Adipocyte (in vitro differentiated cells): ENCODE data around the gene BCL2.

Experiments used
- DNase-seq: peaks from one replicate; pipeline ENCODE4 v3.0.0-alpha.2; 2015; ENCODE audit warnings: low read depth
- H3K27me3 ChIP-seq: replicated peaks from 2 replicates; pipeline ENCODE4 v1.7.0; 2013; ENCODE audit warnings: mild to moderate bottlenecking, low read length, moderate library complexity; ENCODE audit not compliant: control insufficient read depth, insufficient read depth
- H3K36me3 ChIP-seq: 2 replicates; pipeline ENCODE4 v1.7.0; 2013; ENCODE audit warnings: low read length, mild to moderate bottlenecking, moderate library complexity; ENCODE audit not compliant: control insufficient read depth, insufficient read depth, severe bottlenecking
- H3K4me1 ChIP-seq: 2 replicates; pipeline ENCODE4 v1.7.0; 2013; ENCODE audit warnings: mild to moderate bottlenecking, low read length, moderate library complexity; ENCODE audit not compliant: control insufficient read depth, insufficient read depth
- H3K4me3 ChIP-seq: 2 replicates; pipeline ENCODE4 v1.7.0; 2013; ENCODE audit warnings: mild to moderate bottlenecking, low read length, moderate library complexity
- H3K9ac ChIP-seq: 2 replicates; pipeline ENCODE4 v1.7.0; 2013; ENCODE audit warnings: mild to moderate bottlenecking, low read length, moderate library complexity
- H3K9me3 ChIP-seq: 2 replicates; pipeline ENCODE4 v1.7.0; 2013; ENCODE audit warnings: mild to moderate bottlenecking, low read length, moderate library complexity; ENCODE audit not compliant: control insufficient read depth

Gene BCL2

DNA sequence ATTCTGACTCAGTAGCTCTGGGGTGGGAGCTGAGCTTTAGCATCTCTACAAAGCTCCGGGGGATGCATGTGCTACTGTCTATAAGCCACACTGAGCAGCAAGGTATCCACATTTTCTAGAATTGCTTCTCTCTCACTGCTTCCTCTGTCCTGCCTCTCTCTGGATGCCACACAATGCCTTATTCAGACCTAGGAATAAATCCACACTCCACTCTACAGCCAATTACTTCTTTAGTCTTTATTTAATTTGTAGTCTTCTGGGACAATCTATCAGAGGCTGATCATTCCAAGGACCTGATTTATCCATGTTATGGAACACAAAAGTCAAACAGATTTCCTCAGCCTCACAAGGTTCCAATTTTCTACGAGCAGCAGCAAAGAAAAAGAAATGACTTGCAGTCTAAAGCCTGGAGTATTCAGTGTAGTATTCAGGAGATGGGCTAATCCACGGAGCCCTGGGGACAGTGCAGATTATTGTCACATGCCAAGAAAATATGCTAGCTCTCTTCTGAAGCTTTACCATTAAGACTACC lies 4.4 kb downstream of the BCL2 start:
- Histone ChIP-seq H3K36me3 (no peaks in the 10 kb centered on the region), H3K27me3 (no peaks in the 10 kb centered on the region), H3K4me3 (peak overlapping the region; percentile 47), H3K9ac (peak overlapping the region; percentile 48), H3K4me1 (peaks cover 16% of the 10 kb centered on the region), H3K9me3 (no peaks in the 10 kb centered on the region)
- DNase-seq = no peak

DNA sequence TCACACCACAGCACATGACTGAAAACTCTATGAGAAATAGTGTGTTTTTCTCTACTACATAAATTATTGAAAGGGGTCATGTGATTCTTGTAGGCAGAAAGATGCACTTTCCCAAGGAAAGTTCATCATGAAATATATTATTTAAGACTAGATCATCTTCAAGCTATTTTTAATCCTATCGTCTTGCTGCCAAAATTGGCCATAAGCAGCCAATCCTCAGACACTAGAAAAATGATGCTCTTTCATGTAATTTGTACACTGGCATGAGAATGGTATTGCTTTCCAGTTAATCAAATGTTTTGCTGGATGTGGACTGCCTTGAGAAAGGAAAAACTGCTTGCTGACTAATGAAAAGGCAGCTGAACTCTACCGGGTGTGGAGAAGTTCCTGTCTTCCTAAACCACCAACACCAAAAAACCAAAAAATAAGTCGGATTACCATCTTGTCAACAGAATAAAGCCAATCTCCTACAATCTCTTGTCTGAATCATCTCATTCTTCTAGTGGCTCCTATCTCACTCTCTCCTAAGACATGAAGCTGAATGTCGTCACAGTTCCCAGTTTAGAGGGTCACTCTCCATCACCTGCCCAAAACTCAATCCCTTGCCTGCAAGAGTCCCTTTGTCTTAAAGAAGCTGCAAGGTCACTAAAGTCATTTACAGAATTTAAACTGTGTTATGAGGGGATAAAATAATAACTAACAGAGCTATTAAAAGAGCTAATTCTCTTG lies 5.3 kb downstream of the BCL2 start:
- Histone ChIP-seq H3K4me1 (peaks cover 16% of the 10 kb centered on the region), H3K27me3 (no peaks in the 10 kb centered on the region), H3K36me3 (no peaks in the 10 kb centered on the region), H3K4me3 (no peak overlapping the region), H3K9me3 (no peaks in the 10 kb centered on the region), H3K9ac (no peak overlapping the region)
- no peak for DNase-seq

DNA sequence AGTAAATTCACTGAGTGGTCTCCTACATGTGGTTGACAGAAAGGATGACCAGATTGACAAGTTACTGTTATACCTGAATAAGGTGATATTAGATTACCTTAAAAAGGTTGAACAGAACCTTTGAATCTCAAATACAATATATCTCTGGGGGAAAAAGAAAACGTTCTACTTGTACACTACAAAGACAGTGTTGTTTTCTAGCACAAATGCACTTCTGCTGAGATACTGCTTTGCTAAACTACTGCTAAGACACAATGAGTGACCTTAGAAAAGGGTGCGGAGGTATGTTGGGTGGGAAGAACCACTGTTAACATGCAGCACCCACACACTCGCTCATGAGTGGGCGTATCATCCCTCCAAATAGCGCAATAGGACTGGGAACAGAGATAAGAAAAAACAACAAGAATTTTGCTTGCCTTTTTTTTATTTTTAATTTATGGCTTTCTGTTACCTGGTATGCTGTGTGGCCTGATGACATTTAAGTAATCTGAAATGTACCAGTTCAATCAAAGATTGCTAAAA lies 6.1 kb downstream of the BCL2 start:
- H3K9me3 ChIP-seq = no peaks in the 10 kb centered on the region
- no peaks in the 10 kb centered on the region for H3K27me3 ChIP-seq
- H3K4me1 ChIP-seq = peaks cover 9% of the 10 kb centered on the region
- DNase-seq = no peak
- H3K9ac ChIP-seq = no peak overlapping the region
- no peaks in the 10 kb centered on the region for H3K36me3 ChIP-seq
- no peak overlapping the region for H3K4me3 ChIP-seq

DNA sequence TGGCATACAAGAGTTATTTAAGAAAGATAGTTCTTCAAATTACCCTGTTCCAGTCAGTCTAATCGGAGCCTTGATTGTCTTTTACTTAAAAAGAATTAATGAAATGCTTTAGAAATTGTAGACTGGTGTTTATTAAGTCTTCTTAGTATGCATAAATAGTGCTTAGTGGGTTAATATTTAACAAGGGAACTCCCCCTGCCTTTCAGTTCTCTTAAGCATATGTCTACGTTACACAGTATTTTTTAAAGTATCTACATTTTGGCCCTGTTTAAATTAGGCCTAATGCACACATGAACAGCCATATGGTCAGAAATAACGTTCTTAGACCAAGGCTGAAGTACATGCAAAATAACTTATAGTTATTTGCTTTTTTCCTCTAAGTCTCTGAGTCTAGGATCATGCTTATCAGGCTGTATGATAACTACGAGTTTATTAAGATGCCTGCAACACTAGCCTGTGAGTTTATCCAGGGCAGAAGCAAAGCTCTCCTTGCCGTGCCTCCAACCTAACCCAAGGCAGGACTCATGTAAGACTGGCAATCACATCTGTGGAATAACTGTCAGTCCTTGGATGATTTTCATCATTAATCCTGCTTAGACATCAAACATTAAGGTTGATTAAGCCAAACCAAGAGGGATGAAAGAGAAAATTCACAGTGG lies 6.7 kb downstream of the BCL2 start:
- Histone ChIP-seq H3K4me1 (peaks cover 8% of the 10 kb centered on the region), H3K9ac (no peak overlapping the region), H3K27me3 (no peaks in the 10 kb centered on the region), H3K9me3 (no peaks in the 10 kb centered on the region), H3K36me3 (no peaks in the 10 kb centered on the region), H3K4me3 (no peak overlapping the region)
- no peak for DNase-seq

DNA sequence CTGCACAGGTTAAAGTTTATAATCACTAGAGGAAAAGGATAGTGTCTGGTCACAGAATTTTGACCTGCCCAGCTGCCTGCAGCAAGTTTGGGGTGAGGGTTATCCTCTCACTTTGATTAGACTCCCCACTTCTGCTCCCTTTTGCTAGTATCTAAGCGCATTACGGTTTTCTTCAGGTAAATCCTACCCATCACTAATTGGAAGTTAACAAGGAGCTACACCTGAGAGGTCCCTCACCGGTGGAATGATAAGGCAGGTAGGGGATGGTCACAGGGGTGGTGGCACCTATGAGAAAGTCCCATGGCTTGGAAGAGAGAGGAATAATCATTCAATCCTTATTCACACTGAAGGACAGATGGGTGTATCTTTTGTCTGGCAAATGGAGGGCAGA lies 7.6 kb downstream of the BCL2 start:
- Histone ChIP-seq H3K9me3 (no peaks in the 10 kb centered on the region), H3K27me3 (no peaks in the 10 kb centered on the region), H3K9ac (no peak overlapping the region), H3K4me1 (peaks cover 16% of the 10 kb centered on the region), H3K36me3 (no peaks in the 10 kb centered on the region), H3K4me3 (no peak overlapping the region)
- DNase-seq = no peak

DNA sequence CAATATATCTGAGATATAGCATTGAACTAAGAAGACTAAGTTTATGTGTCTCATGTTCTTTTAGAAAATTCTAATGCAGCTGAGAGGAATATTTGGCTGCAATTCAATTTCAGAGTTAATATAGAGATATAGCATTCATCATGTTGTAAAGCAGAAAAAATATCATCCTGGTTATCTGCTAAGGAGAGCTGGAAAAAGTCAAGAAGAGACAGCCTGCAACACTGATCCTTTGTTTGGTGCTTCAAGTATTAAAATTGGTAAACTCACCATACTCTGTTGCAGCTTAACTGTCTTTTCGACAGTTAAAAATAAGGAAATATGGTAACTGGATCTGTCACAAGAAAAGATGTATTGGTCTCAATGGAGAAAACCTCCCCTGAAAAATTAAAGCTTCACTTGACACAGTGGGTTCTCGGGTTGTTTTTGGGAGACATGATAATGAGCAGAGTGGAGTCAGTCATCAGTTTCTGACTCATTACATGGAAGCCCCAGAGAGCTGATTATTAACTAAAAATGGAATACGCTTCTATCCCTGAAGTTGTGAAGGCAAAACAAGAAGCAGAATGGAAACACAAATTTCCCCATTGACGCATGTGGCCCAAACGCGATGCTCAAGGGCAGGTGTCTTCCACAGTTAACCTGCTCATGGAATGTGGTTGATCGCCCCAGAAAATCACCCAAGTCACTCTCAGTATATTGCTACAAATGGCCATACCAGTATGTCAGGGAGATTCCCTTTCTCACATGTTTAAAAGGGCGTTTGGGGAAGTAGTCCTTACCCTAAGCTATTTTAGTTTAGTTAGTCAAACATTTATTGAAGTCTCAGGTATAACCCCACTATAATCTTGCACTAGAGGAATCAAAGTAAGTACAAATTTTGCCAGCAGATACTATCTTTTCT lies 8.2 kb downstream of the BCL2 start:
- Histone ChIP-seq H3K4me1 (peaks cover 15% of the 10 kb centered on the region), H3K4me3 (no peak overlapping the region), H3K36me3 (no peaks in the 10 kb centered on the region), H3K27me3 (no peaks in the 10 kb centered on the region), H3K9me3 (no peaks in the 10 kb centered on the region), H3K9ac (no peak overlapping the region)
- no peak for DNase-seq

DNA sequence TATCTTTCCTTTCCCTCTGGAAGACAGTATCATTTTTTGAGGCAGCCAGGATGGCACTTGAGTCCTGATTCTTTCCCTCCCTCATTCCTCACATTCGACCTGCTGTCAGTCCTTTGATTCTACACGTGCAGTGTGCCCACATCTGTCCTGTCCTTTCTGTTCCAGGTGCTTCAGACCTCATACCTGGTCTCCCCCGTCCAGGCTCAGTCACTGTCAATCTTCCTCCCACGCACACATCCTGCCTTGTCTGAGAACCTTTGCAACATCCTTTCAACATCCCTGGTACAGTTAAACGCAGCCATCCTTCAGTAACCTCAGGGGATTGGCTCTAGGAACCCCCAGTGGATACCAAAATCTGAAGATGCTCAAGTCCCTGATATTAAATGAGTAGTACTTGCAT lies 10.1 kb downstream of the BCL2 start:
- Histone ChIP-seq H3K27me3 (no peaks in the 10 kb centered on the region), H3K36me3 (no peaks in the 10 kb centered on the region), H3K9me3 (no peaks in the 10 kb centered on the region), H3K4me3 (no peak overlapping the region), H3K4me1 (peaks cover 9% of the 10 kb centered on the region), H3K9ac (no peak overlapping the region)
- DNase-seq = no peak

DNA sequence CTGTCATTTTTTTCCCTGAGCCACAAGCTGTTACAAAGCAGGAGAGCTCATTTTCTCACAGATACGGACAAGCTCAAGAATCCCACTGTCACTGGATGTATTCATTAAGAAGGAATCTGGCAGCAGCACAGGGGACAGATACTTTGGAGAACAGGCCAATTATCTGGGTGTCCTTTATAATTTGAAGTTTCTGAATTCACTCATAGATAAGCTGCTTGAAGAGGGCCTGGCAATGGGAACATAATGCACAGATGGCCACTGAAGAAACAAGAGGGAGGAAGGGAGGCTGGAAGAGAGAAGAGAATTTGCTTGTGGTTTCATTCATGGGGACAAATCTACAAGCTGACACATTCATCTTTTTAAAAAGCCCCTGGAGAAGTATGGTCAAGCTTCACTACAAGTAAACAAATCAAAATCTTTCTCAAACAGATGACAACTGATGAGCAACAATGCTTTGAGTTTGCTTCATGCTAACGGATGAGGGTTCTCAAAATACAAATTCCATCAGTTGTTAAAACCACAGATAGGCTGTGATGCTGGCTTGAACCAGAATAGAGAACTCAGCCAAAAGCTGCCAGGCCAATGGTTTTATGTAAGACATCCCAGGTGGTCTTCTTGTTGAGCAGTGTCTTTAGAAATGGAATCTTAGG lies 11.9 kb downstream of the BCL2 start:
- H3K27me3 ChIP-seq = no peaks in the 10 kb centered on the region

DNA sequence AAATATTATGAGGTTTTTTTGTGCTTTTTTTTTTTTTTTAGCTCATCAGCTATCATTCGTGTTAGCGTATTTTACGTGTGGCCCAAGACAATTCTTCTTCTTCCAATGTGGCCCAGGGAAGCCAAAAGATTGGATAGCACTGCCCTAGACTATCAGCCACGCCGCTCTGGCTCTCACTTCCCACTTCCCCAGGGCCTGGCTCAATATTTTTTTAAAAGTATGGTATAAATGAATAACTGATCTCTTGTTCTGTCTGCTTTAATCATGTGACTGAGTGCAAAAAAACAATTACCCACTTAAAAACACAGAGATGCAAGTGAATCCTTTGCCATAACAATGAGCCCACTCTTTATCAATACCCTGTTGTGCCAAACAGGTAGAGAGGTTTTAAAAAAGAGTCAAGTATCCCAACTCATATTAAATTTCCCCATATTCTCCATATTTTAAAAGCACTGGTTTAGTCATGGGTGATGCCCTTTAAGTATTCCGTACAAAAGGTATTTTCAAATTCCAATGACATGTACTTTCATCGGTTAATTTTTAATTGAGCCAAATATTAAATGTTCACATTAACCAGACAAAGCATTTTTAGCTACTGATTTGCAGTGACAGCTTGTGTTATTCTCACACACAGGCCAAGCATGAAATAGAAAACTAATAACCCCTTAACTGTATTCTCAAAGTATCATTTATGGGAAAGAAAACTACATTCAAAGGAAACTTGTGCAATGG lies 12.6 kb downstream of the BCL2 start:
- Histone ChIP-seq H3K9ac (no peak overlapping the region), H3K36me3 (no peaks in the 10 kb centered on the region), H3K4me1 (peaks cover 9% of the 10 kb centered on the region), H3K27me3 (no peaks in the 10 kb centered on the region), H3K9me3 (no peaks in the 10 kb centered on the region), H3K4me3 (no peak overlapping the region)
- no peak for DNase-seq

More for the DNA sequence above, 11.9 kb downstream of the BCL2 start:
- no peak overlapping the region for H3K4me3 ChIP-seq
- no peaks in the 10 kb centered on the region for H3K36me3 ChIP-seq
- DNase-seq = peak; percentile 19
- H3K4me1 ChIP-seq = peaks cover 9% of the 10 kb centered on the region
- no peak overlapping the region for H3K9ac ChIP-seq
- H3K9me3 ChIP-seq = no peaks in the 10 kb centered on the region

DNA sequence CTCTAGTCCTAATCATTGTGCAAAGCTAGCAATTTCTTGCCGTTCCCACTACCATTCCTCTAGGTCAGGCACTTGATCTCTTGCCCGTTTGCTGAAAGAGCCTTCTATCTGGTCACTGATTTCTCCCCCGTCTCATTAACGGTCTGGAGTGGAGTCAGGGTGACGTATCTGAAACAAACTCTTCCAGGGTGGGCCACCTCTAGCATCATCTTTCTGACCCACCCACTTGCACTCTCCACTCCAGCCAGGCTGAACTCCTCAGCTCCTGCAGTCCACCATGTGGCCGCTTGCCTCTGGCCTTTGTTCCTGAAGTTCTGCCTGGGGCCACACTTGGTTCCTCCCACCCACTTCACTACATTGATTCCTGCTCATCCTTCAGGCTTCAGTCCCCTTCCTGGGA lies 13.3 kb downstream of the BCL2 start:
- Histone ChIP-seq H3K4me1 (peaks cover 17% of the 10 kb centered on the region), H3K4me3 (no peak overlapping the region), H3K36me3 (no peaks in the 10 kb centered on the region), H3K9me3 (no peaks in the 10 kb centered on the region), H3K9ac (no peak overlapping the region), H3K27me3 (no peaks in the 10 kb centered on the region)
- no peak for DNase-seq
